OCI-LY7 (cell line): ENCODE measurements around the gene C16orf87.

Source experiments
- EZH2phosphoT487 ChIP-seq: fragments of 200-600 bp; sonication (generic); IDR thresholded peaks from 2 replicates; pipeline ENCODE4 v1.6.1; 2018; ENCODE audit warnings: low read depth, borderline replicate concordance, mild to moderate bottlenecking, mixed run types, antibody characterized with exemption, low read length, moderate library complexity, mixed read lengths
- TF ChIP-seq, protein P1 (sequence below): fragments of 200-600 bp; sonication (generic); conservative IDR thresholded peaks from 2 replicates; pipeline ENCODE4 v1.5.1; 2014; ENCODE audit warnings: mild to moderate bottlenecking, antibody characterized with exemption, low read length, moderate library complexity, mixed read lengths

DNA sequence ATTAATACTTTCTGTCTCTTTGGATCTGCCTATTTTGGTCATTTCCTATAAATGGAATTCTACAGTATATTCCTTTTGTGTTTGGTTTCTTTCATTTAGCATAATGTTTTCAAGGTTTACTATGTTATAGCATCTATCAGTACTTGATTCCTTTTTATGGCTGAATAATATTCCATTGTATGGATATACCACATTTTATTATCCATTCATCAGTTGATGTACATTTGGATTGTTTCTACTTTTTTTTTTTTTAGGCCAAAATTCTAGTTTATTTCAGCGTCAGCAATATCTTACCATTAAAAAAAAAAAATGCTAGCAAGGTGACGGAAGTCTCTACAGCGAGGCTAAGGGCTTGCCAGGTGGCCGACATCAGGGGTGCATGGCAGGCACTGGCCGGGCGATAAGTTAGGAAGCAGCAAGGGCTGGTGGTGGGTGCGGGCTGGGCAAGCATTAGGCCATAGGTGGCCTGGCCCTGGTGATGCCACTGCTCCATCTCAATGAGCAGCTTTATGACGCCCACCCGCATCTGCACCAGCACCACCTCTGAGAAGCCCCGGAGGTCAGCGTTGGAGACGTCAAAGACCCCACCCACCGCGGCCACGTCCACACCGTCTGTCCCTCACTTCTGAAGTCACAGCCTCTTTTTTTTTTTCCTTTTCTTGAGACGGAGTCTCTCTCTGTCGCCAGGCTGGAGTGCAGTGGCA, 11.4 kb upstream of the C16orf87 start:
- TF ChIP-seq, protein P1, sequence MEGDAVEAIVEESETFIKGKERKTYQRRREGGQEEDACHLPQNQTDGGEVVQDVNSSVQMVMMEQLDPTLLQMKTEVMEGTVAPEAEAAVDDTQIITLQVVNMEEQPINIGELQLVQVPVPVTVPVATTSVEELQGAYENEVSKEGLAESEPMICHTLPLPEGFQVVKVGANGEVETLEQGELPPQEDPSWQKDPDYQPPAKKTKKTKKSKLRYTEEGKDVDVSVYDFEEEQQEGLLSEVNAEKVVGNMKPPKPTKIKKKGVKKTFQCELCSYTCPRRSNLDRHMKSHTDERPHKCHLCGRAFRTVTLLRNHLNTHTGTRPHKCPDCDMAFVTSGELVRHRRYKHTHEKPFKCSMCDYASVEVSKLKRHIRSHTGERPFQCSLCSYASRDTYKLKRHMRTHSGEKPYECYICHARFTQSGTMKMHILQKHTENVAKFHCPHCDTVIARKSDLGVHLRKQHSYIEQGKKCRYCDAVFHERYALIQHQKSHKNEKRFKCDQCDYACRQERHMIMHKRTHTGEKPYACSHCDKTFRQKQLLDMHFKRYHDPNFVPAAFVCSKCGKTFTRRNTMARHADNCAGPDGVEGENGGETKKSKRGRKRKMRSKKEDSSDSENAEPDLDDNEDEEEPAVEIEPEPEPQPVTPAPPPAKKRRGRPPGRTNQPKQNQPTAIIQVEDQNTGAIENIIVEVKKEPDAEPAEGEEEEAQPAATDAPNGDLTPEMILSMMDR, result no peak
- no peak for TF ChIP-seq EZH2phosphoT487
